GM18499 (cell line): ENCODE measurements around the gene KRT37.
"Not testable (repeated sequence)": the region's sequence is repeated elsewhere in the genome, so short reads cannot be mapped to it uniquely, and the experiment has no call there.

Experiments
- ATAC-seq: cut with Tn5 transposase; IDR thresholded peaks from one replicate; pipeline ENCODE4 v1.9.1; 2021; ENCODE audit warnings: moderate number of reproducible peaks; ENCODE audit not compliant: insufficient read depth, unreplicated experiment

The KRT37 gene

GRCh38 chr17:41381943-41382342 is 42.4 kb downstream of the KRT37 start, which contains the start of gene KRT34:
KRT34 (minus strand) TSS chr17:41382306; CDS start chr17:41382246, 60 bp downstream.
- not testable (repeated sequence) for ATAC-seq

GRCh38 chr17:41380091-41380490 is 44.3 kb downstream of the KRT37 start:
- not testable (repeated sequence) for ATAC-seq

- ATAC-seq: no peak
These were observed 46.8 kb downstream of the KRT37 start for GRCh38 chr17:41377546-41377945.
